HG03095 (cell line): ENCODE data around the gene ELN.
"Not testable (repeated sequence)": the region's sequence is repeated elsewhere in the genome, so short reads cannot be mapped to it uniquely, and the experiment has no call there.

Experiments used
- ATAC-seq: cut with Tn5 transposase; IDR thresholded peaks from one replicate; pipeline ENCODE4 v1.9.1; 2021; ENCODE audit warnings: moderate library complexity; ENCODE audit not compliant: unreplicated experiment

Gene ELN

DNA sequence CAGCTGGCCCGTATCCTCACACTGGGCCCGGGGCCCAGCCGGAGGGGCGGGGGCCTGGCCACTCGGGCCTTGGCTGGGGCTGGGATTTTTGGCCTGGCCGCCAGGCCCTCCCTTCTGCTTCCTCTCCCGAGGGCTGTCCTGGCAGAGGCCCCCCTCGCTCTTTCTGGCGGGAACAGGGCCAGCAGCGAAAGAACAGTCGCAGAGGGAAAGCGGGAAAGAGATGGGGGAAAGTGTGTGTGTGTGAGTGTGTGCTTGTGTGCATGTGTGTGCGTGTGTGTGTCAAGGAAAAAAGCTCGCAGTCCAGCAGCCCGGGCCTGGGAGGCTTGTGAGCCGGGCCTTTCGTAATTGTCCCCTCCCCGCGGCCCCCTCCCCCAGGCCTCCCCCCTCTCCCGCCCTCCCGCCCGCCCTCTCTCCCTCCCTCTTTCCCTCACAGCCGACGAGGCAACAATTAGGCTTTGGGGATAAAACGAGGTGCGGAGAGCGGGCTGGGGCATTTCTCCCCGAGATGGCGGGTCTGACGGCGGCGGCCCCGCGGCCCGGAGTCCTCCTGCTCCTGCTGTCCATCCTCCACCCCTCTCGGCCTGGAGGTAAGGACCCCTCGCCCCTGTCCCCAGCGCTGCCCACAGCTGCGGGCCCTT is at the start of gene ELN:
Gene ELN, plus strand, starts transcription at position 491 of the 638 bp plus-strand sequence. Its CDS starts 15 bp downstream, at position 506.
- no peak for ATAC-seq

DNA sequence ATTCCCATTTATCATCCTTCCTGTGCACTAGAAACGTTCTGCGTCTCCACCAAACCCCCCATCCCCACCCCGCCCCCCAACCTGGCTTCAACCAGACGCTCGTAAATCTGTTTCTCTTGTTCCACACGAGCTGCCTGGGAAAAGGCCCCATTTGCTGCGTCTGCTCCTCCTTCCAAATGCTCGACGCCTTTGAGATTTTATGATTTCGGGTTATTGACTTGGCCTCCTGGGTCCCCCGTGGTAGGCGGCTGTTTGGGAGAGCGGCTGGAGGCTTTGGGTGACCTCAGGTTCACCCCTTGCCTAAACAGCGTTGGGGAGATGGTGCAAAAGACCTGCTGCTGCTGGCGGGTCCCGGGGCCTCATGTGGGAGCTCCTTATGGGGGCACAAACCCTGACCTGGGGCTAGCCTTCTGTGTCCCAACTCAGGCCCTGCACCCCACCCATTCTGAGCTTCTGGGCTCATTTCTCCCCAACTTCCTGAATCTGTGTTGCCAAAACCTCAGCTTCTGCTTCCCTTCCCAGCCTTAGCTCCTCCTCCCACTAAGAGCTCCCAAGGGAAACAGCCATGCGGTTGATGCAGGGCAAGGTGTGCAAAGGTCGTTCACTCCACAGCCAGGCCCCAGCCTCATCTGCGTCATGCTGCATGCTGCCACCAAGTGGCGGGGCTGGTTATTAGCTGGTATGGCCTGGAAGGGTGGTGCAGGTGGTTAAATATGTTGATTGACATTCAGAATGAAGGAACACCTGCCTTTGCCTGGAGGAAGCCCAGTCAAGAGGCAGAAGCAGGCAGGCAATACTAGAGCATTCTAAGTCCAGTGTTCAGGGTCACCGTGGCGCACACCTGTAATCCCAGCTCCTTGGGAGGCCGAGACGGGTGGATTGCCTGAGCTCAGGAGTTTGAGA is 49.1 kb upstream of the ELN start:
- ATAC-seq, result no peak

DNA sequence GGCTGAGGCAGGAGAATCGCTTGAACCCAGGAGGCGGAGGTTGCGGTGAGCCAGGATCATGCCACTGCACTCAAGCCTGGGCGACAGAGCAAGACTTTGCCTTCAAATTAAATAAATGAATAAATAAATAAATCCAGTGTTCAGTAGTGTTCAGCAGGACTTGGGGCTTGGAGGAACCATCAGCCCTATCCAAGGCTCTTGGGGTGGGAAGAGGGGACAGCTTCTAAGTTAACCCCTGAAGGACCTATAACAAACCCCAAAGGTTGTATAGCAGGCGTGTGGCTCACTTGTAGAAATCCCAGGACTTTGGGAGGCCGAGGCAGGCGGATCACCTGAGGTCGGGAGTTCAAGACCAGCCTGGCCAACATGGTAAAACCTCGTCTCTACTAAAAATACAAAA is 48.3 kb upstream of the ELN start:
- ATAC-seq, result not testable (repeated sequence)

DNA sequence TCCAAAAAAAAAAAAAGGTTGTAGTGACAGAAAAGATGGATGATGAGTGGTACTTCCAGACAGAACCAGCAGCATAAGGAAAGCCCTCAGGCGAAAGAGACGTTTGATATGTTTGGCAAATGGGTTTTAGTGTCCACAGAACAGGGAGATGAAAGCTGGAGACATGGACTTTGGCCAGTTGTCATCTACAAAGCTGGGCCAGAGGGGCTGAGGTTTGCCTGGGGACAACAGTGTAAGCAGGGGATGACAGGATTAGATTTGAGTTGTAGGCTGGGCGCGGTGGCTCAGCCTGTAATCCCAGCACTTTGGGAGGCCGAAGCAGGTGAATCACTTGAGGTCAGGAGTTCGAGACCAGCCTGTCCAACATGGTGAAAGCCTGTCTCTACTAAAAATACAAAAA is 47.8 kb upstream of the ELN start:
- no peak for ATAC-seq

DNA sequence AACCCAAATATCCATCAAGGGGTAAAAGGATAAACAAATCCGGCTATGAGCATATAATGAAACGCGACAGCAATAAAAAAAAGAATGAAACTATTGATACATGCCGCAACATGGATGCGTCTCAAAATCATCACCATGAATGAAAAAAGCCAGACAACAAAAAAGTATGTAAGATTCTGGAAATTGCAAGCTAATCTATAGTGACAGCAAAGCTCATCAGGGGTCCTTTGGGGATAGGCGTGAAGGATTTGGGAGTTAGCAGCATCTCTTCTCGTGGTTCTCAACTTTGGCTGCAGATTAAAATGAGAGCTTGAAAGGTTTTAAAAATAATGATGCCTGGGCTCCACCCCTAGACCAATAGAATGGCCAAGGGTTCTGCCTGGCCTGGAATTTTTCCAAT is 46.0 kb upstream of the ELN start:
- ATAC-seq, result no peak

DNA sequence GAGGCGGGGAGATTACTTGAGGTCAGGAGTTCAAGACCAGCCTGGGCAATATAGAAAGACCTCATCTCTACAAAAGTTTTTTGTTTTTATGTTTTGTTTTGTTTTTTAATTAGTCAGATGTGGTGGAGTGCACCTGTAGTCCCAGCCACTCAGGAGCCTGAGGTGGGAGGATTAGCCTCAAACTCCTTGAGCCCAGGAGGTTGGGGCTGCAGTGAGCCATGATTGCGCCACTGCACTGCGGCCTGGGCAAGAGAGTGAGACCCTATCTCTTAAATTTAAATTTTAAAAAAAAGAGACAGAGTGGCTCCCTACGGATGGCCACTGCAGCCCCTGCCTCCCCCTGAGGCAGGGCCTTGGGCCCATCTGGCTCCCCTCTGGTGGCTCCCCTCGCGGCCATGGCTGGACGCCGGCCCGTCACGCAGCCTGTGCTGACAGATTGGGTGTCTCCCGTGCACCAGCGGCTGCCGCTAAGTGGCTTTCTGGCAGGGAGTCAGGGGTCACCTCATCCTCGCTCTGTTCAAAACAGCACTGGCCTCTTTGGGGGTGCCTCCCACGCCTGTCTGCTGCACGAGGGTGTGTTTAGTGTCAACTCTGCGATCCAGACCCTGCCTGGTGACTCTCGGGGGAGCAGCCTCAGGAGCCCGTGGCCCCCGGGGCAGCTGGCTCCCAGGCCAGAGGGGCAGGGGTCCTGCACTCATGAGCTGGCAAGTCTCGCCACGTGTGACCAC is 44.4 kb upstream of the ELN start:
- no peak for ATAC-seq

DNA sequence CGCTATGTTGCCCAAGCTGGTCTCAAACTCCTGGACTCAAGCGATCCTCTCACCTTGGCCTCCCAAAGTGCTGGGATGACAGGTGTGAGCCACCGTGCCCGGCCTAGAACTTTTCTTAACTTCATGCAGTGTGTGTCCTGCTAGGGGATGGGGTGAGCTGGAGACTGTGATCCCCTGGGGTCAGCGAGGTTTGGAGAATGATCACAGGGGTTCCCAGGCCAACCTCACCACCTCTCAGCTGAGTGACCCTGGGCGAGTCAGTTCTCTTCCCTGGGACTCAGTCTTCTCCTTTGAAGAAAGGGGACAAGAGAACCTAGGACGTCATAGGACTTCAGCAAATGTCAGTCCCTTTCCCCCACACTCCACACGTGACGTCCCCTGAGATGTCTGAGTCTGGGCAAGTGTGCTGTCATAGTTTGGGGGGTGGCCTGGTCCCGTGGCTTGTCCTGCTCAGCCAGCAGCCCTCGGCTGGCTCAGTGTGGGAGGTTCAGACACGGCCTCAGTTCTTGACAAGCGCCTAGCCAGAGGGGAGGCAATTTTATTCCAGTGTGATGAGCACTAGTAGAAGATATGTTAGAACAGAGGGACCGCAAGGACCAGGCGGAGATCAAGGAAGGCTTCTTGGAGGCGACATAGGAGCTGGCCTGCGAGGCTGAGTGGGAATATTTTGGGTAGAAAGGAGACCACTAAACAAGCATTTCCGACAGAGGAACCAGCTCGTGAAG is 43.3 kb upstream of the ELN start:
- ATAC-seq, result no peak

DNA sequence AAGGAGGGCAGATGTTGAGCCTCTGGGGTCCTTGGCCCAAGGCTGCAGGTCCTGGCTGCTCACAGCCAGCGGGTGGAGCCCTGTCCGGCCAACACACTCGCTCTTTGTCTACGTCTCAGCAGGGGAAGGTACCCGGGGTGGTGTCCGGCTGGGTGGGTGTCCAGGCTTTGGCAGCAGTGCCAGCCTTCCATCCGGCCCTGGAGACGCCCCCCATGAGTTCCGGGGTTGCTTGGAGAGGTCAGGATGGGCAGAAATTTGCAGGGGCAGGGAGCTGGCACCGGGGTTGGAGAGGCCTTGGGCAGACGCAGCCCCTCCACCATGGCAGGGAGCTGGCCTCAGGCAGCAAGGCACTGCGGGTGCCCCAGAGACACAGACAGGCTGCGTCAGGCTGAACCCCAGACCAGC is 42.2 kb upstream of the ELN start:
- ATAC-seq, result no peak

DNA sequence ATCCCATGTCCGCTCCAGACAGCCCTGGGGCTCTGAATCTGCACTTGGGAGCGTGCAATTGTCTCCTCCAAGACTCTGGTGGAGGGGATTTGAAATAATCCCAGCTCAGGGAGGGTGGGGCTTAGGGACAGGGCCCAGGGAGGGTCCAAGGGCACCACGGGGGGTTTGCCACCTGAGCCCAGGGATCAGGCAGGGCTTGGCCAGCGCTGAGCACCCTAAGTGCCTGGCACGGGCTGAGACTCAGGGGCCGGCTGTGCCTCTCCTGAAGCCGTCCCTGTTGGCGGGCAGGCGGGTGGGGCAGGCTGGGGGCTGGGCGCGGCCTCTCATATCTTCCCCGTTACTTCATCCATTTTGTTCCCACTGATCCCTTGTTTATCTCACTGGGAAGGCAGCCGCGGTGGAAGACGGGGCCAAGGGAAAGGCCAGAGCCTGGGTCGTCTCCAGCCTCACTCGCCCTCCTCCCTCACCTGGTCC is 41.8 kb upstream of the ELN start:
- ATAC-seq, result no peak

DNA sequence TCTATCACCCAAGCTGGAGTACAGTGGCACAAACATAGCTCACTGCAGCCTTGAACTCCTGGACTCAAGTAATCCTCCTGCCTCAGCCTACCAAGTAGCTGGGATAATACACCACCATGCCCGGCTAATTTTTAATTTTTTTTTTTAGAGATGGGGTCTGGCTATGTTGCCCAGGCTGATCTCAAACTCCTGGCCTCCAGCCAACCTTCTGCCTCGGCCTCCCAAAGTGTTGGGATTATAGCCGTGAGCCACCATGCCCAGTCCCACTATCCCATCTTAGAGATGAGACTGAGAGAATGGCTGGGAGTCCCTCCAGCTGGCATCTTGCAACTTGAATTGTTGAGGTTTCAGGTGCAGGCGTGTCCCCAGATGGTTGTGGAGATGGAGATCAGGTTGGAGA is 40.7 kb upstream of the ELN start:
- no peak for ATAC-seq

DNA sequence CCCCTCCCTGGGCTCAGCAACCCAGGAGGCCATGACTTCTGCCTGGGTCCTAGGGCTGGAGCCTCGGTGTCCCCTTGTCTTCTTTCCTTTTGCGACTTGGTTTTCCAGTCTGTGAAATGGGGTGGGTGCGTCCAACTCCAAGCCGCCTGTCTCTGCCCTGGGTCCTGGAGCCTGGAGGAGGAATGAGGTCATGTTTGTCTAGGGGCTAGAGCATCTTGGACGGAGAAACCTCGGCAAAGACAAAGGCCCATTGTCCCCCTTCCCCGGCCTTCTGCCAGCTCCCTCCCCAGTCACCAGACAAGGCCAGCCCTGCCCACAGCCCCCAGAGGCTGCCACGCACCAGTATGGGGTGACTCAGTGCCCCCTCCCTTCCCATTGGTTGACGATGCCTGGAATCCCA is 39.8 kb upstream of the ELN start:
- ATAC-seq, result no peak

DNA sequence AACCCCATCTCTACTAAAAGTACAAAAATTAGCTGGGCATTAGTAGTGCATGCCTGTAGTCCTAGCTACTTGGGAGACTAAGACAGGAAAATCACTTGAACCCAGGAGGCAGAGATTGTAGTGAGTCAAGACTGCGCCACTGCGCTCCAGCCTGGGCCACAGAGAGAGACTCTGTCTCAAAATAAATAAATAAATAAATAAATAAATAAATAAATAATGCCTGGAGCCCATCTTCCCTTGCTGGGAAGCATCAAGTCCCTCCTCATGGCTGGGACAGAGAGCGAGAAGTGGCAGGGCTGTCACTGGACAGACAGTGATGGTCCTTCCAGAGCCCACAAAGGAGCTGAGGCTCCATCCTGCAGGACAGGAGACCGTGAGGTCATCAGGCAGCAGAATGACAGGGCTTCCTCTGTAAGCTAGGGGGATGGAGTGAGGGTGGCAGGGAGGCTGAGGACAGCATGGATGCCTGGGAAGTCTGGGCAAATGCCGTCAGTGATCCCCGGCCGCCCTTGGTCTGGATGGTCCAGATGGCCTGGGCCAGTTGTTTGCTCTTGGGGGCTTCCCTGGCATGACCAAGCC is 36.4 kb upstream of the ELN start:
- ATAC-seq, result no peak

DNA sequence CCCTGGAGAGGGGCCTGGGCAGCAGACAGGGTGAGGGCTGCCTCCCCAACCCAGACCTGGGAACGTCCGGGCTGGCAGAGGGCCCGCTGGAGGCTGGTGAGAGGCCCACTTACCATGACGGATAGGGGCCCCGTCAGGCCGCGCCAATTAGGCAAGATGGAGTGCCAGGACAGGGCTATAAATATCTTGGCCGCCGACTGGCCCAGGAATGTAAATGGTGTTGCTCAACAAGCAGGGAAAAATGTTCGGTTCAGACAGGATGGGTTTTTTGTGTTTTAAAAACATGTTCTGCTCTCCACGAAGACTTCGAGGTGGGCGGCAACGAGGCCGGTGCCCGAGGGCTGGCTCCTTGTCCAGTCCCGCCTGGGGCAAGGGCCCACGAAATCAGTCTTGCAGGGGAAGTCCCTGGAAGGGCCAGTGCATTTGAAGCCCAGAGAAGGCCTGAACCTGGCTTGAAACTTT is 35.8 kb upstream of the ELN start:
- no peak for ATAC-seq

DNA sequence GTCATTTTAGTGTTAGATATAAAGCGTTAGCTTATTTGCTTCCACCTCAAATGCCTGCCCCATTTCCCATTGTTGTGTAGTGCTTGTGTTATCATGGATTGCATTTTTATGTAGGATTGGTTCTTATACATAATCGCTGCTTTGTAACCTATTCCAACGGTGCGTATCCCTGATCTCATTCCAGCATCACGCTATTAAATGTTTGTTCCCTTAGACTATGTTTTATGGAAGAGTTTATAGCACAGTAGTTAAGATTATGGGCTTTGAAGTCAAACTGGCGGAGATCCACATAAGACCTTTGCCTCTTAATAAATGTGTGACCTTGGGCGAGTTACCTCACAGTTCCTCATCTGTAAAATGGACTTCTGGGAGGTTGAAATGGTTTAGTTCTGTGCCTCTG is 34.0 kb upstream of the ELN start:
- ATAC-seq, result no peak

DNA sequence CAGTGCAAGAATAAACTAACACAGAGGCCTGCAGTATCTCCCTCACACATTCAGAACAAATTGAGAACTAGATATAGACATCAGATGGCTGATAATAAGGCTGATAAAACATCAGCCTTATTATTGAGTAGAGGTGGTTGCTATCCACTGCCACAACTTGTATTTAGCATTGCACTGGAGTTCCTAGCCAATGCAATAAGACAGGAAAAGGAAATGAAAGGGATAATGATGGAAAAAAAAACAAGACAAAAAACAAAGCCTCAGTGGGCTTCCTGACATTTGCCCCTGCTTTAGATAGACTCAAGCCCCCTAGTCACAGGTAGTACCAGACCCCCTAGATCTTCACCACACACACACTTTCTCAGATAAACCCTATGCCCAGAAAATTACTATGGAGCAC is 33.2 kb upstream of the ELN start:
- ATAC-seq, result no peak

DNA sequence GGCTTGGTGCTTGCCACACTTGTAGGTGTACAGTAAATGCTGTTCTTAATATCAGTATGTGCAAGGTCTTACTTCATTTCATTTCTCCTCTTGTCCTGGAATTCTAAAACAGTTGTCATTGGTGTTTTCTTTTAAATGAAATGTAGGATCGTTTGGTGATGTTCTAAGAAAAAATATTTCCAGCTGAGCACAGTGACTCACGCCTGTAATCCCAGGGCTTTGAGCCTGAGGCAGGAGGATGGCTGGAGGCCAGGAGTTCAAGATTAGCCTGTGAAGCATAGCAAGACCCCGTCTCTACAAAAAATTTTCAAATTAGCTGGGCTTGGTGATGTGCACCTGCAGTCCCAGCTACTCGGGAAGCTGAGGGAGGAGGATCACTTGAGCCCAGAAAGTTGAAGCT is 32.6 kb upstream of the ELN start:
- no peak for ATAC-seq

DNA sequence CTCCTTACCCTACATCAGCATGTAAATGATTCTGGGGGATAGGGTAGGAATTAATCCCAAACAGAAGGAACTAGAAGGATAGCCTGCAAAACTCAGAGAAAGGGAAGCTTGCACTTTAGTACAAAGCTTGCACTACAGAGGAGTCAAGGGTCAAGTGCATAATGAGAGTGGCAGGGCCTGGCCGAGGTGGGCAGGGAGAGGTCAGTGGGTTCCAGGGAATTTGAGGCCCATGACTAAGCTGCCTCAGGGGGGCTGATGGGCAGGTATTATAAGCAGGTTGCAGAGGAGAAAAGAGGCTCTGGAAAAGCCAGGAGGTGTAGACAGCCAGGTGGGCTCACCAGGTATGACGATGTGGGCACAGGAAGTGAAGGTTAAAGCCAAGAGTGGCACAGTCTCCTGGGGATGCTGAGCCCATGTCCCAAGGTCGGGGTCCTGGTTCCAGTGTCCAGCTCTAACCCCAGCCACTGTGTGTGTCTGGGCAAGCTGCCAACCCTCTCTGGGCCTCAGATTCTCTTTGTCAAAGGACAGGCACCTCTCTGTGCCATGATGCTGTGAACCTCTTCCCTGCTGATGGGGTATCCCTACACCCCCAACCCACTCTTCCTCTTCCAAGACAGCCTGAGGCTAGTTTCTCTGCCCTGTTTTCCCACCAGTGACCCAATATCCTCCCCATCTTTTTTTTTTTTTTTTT is 32.0 kb upstream of the ELN start:
- no peak for ATAC-seq

DNA sequence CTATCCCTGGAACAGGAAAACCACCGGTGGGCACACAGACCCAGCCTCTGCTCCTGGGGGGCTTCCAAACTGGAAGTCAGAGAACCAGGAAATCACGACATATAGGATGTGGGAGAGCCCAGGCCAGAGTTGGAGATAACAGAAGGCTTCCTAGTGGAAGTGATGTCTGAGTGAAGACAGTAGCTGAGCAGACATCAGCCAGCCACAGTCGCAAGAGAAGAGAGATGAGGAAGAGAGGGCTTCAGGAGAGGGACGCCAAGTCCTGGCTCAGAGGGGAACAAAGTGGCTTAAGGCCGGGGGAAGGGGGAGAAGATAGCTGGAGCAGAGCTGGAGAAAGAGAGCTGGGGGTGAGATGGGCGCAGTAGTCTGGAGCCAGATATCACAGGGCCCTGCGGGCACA is 30.9 kb upstream of the ELN start:
- ATAC-seq, result no peak

DNA sequence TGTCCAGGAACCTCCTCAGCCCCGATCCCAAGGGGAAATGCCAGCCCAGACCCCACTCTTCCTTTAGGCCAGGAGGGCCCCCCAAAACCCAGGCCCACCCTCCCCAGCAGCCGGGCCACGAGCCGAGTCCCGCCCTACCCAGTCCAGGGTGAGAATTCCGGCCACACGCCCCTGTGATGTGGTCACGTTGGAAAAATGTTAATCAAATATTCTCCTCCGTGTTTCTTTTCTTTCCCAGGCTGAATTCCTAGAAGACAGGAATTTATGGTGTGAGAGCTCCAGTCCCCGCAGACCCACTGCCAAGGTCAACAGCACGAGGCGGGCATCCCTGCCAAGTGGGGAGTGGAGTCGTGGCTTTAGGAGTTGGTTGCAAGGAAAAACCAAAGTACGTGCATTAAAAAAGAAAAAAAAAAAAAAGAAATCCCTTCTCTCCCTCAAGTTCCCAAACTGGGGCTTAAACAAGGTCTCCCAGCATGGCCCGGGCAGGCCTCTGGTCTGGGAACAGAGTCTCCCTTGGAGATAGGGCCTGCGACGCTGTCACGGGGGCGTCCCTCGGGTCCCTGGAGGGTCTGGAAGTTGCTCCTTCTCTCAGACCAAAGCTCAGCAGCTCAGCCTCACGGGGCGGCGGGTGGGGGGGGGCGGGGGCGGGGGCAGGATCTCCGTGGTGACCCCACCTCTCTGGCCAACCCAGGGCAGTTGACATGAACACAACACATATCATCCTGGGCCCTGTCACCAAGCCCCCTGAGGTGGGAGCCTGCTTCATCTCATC is 28.1 kb upstream of the ELN start:
- ATAC-seq, result no peak
